ENCODE measurements around the gene GSTT4.
"Not testable (repeated sequence)": the region's sequence is repeated elsewhere in the genome, so short reads cannot be mapped to it uniquely, and the experiment has no call there.

The GSTT4 gene

DNA sequence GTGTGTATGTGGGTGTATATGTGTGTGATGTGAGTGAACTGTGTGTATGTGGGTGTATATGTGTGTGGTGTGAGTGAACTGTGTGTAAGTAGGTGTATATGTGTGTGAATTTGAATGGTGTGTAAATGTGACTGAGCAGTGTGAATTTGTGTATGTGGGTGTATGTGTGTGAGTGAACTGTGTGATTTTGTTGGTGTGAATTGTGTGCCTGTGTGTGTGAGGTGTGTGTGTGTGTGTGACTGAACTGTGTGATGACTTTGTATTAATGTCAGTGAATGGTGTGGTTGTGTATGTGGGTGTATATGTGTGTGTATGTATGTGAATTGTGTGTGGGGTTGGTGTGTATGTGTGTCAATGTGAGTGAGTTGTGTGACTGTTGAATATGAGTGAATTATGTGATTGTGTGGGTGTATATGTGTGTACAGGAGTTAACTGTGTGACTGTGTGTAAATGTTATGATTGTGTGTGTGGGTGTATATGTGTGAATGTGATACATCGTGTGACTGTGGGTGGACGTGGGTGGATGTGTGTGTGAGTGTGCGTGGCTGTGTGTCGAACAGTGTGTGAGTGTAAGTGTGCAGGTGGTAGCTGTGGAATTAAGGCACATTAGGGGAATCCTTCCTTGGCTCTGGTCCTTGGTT, 18.6 kb downstream of the GSTT4 start:
- peak; percentile 18 for FAIRE-seq

DNA sequence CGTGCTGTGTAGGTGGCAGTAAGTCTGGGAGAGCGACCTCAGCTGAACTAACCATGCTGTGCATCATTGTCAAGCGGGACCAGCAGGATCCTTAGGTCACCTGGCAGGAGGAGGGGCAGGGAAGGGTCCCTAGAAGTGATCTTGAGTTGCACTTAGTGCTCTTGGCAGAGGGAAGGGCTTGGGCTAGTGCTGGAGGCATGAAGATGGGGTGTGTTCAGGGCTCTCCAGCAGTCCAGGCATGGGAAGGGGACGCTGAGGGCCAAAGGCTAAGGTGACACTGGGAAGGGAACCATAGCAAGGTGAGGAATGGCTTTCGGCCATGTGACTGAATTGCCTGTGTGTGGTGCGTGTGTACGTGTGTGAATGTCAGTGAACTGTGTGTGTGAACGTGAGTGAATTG, 19.2 kb downstream of the GSTT4 start:
- not testable (repeated sequence) for FAIRE-seq

DNA sequence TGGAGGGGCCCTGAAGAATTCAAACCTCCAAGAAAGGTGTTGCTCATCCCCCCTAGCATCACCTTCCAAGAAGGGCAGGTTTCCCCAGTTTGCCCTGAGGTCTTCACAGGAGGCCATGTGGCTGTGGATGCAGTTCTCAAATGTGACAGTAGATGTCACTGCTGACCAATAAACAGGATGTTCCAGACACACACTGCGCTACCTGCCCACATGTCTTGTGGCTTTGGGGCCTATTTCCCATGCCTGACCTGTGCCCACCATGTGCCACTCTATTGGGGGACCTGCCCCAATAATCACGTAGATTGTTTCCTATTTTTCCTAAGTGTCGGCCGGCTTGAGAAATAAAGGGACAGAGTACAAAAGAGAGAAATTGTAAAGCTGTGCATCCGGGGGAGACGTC, 20.8 kb downstream of the GSTT4 start:
- FAIRE-seq, result no peak

DNA sequence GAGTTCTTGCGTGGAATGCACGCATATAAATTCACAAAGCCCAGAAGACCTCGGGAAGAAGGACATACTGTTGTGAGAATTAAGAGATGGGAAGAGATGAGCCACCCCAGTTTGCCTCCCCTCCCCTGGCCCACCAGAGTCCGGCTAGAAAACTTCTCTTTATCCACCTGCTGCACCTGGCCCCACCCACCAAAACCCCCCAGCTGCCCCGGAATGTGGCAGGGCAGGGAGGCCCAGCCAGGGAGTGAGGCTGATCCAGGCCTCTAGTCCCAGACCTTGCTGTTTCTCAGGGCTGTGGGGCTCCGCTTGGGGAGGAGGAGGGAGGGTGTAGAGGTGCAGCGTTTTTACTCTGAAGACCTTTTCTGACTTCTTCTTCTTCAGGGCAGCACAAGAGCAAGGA, 24.7 kb downstream of the GSTT4 start:
- not testable (repeated sequence) for FAIRE-seq

DNA sequence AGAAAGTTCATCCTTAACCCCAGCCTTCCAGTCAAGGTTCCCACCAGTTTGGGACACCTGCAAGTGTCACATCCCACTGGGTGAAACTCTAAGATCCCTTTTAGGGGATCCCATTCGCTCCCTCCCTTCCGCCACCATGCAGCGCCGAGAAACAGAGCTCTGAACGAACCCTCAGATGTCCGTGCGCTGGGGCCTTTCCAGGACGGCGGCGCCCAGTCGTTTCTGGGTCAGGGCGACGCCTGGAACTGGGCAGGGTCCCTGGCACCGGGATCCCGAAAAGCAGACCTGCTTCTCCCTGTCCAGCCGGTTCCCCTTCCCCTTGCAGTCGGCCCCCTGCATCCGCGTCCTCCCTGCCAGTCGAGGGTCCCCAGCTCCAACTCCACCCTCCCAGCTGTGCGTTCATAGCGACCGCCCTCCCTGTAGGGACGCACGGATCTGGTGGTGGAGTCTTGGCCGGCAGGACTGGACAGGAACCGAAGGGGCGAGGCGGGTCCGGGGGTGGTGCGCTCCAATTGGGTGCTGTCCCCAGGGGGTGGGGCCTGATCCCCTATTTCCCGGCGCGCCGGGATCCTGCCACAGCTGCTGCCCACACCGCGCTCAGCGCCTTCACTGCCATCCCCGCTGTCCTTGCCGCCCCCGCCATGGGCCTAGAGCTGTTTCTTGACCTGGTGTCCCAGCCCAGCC, 25.6 kb downstream of the GSTT4 start, which contains the start of gene GSTT2:
GSTT2 (plus strand) TSS at position 578 of the 684 bp plus-strand sequence.
- not testable (repeated sequence) for FAIRE-seq

DNA sequence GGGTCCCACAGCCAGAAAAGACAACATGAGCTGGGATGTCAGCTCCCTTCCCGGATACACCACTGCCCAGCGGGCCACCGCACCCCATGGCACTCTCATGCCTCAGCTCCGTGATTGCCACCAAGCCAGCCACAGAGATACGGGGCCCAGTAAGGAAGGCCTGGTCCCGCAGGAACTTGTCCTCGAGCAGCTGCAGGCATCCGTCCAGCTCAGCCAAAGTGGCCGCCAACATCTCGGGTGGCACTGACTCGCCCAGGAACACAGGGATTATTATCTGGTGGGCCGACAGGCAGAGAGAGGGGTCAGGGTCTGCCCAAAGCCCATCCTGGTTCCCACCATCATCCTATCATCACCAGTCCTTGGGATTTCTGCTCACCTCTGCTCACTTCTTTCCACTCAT, 27.9 kb downstream of the GSTT4 start:
- FAIRE-seq, result not testable (repeated sequence)

DNA sequence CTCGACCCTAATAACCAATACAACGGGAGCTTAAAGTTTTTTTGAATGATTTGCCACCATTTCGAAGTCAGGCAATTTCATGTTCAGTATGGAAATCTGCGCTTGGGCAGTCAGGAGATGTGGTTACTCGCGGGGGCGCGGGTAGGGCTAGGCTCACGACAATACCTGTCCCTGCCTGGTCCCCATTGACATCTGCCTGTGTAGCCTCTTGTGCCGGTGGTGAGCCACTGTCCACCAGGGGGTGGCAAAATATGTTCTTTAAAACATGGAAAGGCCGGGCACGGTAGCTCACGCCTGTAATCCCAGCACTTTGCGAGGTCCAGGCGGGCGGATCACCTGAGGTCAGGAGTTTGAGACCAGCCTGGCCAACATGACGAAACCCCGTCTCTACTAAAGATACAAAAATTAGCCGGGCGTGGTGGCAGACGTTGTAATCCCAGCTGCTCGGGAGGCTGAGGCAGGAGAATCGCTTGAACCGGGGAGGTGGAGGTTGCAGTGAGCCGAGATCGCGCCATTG, 30.4 kb downstream of the GSTT4 start:
- not testable (repeated sequence) for FAIRE-seq

DNA sequence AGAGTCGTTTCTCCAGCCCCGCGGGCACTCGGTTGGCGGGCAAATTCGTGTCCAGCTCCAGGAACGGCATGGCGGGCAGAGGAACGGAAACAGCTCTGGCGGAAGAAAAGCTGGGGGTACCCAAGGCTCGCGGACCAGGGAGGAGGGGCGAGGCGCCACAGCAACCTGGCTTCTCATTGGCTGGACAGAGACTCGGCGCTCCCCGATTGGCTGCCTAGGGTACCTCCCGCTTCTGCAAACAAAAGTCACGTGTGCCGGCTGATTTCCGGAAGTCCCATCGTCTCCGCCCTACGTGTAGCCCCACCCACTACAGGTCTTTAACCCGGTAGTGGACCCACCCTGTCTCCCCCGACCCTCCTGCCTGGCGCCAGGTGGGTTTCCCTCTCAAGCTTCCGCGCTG, 30.9 kb downstream of the GSTT4 start, which contains the start of gene DDT:
DDT (minus strand) TSS at position 97 of the 400 bp plus-strand sequence; CDS start at position 70, 27 bp downstream.
- peak; percentile 79 for FAIRE-seq

DNA sequence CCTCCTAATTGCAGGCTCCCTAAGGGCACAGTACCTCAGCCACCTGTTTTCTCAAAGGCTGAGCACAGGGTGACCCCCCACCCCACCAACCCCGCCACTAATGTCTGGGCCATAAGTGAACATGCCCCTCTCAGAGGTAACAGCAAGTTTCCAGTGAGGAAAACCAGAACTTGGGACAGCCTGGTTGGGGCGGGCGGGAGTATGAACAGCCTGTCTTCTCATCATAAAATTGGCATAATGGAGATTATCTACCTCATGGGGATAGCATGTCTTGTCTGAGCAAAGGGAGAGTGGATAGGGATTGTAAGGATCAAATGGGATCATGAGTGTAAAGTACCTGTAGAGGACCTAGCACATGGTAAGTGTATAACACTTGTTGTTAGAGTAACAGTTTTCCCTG, 33.3 kb downstream of the GSTT4 start:
- not testable (repeated sequence) for FAIRE-seq

DNA sequence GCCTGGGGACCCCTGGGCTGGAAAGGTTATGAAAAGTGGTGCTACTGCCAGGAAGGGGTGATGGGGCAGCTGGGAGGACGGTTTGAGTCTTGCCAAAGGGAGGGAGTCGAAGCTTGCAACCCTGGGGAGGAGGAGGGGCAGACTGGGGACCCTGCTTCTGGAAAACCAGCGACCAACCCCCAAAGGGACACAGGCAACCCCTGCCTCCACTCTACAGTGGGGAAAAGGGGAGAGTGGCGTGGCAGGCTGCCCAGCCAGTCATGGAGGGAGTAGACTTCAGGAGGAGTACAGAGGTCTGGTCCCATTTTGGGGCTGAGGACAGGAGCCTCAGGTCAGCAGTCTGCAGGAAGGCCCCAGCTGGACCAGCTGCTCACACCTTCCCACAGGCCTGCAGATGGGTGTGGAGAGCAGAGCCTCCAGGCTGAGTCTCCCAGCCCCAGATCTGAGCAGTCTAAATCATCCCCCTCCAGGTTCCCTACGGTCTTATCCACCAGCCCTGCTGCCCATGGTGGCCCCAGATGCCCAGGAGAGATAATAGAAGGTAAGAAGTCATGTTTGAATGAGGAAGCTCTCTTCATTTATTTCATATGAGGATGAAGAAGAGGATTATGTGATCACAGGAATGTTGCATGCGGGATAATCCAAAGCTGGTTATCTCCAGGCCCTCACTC, 34.3 kb downstream of the GSTT4 start:
- no peak for FAIRE-seq

DNA sequence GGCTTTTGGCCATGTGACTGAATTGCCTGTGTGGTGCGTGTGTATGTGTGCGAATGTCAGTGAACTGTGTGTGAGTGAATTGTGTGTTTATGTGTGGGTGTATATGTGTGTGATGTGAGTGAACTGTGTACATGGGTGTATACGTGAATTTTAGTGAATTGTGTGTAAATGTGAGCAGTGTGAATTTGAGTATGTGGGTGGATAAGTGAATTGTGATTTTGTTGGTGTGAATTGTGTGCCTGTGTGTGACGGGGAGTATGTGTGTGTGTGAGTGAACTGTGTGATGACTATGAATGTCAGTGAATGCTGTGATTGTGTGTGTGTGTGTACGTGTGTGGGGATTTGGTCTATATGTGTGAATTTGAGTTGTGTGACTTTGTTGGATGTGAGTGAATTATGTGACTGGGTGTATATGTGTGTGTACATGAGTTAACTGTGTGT, 35.0 kb downstream of the GSTT4 start:
- FAIRE-seq, result no peak

DNA sequence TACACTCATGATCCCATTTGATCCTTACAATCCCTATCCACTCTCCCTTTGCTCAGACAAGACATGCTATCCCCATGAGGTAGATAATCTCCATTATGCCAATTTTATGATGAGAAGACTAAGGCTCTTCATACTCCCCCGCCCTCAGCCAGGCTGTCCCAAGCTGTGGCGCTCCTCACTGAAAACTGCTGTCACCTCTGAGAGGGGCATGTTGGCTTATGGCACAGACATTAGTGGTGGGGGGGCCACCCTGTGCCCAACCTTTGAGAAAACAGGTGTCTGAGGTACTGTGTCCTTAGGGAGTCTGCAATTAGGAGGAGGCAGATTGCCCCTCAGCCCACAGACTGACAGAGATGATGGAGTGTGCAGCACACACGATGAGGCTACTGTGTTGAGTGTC, 36.2 kb downstream of the GSTT4 start:
- FAIRE-seq, result no peak

DNA sequence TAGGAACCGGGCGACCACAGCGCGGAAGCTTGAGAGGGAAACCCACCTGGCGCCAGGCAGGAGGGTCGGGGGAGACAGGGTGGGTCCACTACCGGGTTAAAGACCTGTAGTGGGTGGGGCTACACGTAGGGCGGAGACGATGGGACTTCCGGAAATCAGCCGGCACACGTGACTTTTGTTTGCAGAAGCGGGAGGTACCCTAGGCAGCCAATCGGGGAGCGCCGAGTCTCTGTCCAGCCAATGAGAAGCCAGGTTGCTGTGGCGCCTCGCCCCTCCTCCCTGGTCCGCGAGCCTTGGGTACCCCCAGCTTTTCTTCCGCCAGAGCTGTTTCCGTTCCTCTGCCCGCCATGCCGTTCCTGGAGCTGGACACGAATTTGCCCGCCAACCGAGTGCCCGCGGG, 38.7 kb downstream of the GSTT4 start, which contains the start of gene DDTL:
DDTL (plus strand) TSS at position 321 of the 400 bp plus-strand sequence; CDS start at position 348, 27 bp downstream.
- peak; percentile 5 for FAIRE-seq

DNA sequence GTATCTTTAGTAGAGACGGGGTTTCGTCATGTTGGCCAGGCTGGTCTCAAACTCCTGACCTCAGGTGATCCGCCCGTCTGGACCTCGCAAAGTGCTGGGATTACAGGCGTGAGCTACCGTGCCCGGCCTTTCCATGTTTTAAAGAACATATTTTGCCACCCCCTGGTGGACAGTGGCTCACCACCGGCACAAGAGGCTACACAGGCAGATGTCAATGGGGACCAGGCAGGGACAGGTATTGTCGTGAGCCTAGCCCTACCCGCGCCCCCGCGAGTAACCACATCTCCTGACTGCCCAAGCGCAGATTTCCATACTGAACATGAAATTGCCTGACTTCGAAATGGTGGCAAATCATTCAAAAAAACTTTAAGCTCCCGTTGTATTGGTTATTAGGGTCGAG, 39.2 kb downstream of the GSTT4 start:
- FAIRE-seq, result not testable (repeated sequence)

DNA sequence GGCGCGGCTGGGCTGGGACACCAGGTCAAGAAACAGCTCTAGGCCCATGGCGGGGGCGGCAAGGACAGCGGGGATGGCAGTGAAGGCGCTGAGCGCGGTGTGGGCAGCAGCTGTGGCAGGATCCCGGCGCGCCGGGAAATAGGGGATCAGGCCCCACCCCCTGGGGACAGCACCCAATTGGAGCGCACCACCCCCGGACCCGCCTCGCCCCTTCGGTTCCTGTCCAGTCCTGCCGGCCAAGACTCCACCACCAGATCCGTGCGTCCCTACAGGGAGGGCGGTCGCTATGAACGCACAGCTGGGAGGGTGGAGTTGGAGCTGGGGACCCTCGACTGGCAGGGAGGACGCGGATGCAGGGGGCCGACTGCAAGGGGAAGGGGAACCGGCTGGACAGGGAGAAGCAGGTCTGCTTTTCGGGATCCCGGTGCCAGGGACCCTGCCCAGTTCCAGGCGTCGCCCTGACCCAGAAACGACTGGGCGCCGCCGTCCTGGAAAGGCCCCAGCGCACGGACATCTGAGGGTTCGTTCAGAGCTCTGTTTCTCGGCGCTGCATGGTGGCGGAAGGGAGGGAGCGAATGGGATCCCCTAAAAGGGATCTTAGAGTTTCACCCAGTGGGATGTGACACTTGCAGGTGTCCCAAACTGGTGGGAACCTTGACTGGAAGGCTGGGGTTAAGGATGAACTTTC, 44.0 kb downstream of the GSTT4 start, which contains the start of gene GSTT2B:
GSTT2B (minus strand) TSS at position 112 of the 688 bp plus-strand sequence; CDS start at position 48, 64 bp downstream.
- FAIRE-seq, result not testable (repeated sequence)

DNA sequence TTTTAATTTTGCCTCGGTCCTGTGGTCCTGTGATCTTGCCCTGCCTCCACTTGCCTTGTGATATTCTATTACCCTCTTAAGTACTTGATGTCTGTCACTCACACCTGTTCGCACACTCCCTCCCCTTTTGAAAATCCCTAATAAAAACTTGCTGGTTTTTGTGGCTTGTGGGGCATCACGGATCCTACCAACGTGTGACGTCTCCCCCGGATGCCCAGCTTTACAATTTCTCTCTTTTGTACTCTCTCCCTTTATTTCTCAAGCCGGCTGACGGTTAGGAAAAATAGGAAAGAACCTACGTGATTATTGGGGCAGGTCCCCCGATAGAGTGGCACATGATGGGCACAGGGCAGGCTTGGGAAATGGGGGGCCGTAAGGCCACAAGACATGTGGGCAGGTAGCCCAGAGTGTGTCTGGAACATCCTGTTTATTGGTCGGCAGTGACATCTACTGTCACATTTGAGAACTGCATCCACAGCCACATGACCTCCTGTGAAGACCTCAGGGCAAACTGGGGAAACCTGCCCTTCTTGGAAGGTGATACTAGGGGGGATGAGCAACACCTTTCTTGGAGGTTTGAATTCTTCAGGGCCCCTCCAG, 48.9 kb downstream of the GSTT4 start:
- FAIRE-seq, result not testable (repeated sequence)

DNA sequence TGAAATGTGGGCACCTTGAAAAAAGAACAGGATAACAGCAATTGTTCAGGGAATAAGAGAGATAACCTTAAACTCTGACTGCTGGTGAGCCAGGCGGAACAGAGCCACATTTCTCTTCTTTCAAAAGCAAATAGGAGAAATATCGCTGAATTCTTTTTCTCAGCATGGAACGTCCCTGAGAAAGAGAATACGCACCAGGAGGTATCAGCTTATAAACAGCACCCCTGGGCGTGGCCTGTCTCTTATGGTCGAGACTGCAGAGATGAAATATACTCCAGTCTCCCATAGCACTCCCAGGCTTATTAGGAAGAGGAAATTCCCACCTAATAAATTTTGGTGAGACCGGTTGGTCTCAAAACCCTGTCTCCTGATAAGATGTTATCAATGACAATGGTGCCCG, 49.4 kb downstream of the GSTT4 start:
- FAIRE-seq, result not testable (repeated sequence)

DNA sequence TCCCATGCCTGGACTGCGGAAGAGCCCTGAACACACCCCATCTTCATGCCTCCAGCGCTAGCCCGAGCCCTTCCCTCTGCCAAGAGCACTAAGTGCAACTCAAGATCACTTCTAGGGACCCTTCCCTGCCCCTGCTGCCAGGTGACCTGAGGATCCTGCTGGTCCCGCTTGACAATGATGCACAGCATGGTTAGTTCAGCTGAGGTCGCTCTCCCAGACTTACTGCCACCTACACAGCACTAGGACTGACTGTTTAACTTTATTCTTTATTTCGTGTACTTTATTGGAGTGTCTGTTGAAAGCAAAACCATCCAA, 50.3 kb downstream of the GSTT4 start:
- FAIRE-seq, result not testable (repeated sequence)

DNA sequence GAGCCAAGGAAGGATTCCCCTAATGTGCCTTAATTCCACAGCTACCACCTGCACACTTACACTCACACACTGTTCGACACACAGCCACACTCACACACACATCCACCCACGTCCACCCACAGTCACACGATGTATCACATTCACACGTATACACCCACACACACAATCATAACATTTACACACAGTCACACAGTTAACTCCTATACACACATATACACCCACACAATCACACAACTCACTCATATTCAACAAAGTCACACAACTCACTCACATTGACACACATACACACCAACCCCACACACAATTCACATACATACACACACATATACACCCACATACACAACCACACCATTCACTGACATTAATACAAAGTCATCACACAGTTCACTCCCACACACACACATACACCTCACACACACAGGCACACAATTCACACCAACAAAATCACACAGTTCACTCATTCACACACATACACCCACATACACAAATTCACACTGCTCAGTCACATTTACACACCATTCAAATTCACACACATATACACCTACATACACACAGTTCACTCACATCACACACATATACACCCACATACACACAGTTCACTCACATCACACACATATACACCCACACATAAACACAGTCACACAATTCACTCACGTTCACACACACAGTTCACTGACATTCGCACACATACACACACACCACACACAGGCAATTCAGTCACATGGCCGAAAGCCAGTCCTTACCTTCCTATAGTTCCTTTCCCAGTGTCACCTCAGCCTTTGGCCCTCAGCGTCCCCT, 50.9 kb downstream of the GSTT4 start:
- FAIRE-seq, result not testable (repeated sequence)

DNA sequence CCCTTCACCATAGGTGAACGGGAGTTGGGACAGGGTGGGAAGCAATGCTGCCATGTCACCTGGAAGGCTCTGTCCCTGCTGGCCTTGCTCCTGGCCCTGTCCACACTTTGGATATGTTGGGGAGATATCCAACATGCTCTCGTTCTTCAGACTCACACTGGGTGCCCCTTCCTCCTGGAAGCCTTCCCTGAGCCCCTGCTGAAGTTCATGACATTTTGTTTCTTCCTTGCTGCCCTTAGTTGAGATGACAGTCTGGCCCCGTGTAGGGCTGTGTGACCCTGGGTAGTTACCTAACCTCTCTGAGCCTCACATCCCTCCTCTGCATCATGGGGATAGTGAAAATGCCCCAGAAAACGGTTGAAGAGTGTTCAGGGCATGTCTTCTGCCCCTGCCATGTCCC, 51.8 kb downstream of the GSTT4 start:
- FAIRE-seq, result not testable (repeated sequence)

DNA sequence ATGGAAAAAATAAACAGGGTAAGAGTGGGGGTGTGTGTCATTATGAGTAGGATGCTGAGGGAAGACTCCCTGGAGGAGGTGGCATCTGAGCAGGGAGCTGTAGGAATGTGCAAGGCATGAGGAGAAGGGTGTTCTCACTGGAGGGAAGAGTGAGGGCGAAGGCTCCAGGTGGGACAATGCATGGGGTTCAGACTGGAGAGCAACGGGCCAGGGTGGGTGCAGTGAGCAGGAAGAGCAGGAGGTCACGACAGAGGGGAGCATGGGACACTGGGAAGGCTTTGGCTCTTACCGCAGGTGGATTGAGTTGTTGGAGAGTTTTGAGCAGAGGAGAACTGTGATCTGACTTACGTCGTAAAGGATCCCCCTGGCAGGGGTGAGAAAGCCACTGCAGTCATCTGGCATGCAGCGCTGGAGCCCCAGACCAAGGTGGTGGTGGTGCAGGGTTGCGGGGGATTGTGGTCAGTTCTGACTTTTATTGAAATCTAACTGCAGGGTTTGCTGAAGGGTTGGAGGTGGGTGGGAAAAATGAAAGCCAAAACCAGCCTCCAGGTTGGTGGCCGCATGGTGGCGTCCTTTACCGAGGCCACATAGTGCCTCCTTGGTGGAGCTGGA, 52.4 kb downstream of the GSTT4 start:
- not testable (repeated sequence) for FAIRE-seq

All from colon (tissue), 2 donors.